ENCODE measurements around the gene GABARAP.
A peak's percentile ranks its signal among the peaks of the same experiment; 100 is the strongest.

Gene GABARAP

DNA sequence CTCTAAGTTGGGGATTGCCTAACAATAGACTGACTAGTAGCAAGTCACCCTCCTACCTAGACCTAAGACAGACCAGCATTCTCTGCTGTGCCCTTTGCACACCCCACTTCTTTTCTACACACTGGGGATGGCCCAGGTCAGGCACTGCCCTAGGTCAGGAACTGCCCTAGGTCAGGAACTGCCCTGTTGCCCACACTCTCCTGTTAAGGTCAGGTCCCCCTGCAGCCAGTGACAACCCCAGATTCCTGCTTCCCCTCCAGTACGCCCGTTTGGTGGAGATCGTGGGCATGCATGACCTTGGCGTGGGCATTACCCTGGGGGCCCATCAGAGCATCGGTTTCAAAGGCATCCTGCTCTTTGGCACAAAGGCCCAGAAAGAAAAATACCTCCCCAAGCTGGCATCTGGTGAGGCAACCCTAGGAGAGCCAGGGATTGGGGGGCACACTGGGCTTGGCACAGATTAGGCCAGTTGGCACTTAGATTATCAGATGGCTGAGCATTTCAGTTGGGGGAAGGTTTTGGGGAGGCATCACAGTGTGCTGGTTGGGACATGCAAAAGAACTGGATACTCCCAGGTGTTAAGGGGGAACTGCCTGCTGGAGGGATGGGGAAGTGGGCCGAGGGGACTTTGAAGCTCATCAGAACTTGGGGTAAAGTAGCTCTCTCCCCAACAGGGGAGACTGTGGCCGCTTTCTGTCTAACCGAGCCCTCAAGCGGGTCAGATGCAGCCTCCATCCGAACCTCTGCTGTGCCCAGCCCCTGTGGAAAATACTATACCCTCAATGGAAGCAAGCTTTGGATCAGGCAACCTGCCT lies 20.8 kb downstream of the GABARAP start:
- DNase-seq, result no peak

DNA sequence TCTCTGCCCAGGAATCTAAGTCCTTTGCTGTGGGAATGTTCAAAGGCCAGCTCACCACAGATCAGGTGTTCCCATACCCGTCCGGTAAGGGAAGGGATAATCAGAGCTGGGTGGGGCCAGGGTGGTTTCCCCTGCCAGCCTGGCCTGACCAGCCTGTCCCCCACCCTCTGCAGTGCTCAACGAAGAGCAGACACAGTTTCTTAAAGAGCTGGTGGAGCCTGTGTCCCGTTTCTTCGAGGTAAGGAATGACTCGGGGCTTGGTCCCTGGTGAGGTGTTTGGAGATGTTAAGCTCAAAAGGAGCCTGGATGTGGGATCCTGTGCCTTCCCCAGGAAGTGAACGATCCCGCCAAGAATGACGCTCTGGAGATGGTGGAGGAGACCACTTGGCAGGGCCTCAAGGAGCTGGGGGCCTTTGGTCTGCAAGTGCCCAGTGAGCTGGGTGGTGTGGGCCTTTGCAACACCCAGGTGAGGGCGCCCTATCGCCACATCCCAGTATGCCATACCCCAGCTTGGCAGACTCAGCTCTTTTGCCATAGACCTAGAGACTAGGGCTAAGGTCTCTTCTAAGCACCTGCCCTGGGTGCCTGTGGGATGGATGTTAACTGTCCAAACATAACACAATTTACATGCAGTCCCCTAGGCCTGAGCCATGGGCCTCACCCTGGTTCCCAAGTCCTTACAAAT lies 21.5 kb downstream of the GABARAP start:
- peak; percentile 68 for DNase-seq

DNA sequence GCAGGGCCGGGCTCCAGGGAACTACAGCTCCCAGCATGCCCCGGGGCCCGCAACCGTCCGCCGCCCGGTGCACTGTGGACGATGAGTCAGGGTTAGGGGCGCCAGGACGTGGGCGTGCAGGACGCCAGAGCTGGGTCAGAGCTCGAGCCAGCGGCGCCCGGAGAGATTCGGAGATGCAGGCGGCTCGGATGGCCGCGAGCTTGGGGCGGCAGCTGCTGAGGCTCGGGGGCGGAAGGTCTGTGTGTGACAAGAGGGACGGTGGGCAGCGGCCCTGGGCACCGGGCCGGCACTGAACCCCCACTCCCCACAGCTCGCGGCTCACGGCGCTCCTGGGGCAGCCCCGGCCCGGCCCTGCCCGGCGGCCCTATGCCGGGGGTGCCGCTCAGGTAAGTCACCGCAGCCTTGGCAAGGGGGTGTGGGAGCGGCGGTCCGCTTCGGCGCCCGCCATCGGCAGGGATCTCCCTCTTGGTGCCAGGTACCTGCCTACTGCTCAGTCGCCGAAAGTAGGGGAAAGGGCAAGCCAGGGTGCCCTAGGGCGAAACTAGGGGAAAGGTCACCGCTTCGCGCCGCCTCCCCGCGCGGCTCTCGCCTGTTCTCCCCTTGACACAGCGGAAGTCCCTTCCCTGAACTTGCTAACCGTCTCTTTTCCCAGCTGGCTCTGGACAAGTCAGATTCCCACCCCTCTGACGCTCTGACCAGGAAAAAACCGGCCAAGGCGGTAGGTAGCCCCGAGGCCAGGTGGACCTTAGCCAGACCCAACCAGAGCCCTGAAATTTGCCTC lies 22.2 kb downstream of the GABARAP start, which contains the start of the genes ACADVL and DLG4:
Gene ACADVL, plus strand, starts transcription at position 127 of the 781 bp plus-strand sequence. Its CDS starts 47 bp downstream, at position 174.
Gene DLG4, minus strand, starts transcription at position 25 of the 781 bp plus-strand sequence.
- peak; percentile 93 for DNase-seq

DNA sequence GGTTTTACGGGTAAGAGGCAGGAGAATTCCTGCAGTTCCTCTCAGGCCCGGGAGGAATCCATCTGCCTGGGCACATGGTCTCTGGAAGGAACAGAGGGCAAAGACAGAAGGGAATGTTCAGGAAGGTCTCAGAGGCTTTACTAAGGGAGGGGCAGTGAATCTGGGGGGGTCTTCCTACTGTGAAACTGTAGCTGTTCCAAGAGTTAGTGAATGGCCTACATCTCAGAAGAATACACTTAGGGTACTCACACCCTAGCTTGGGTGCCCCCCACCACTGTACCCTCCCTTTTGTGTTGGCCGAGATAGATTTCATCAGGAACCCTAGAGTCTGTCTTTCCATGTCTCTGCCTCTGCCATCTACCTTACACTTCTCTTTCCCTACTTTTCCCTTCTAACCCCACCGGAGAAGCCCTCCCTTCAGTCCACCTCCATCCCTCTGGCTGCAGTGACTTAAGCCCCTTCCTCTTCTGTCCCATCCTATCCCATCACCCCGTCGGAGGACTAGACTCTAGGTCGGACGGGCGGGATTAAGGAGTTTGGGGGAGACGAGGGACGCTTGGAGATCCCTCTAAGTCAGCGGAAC lies 22.9 kb downstream of the GABARAP start:
- peak; percentile 38 for DNase-seq

DNA sequence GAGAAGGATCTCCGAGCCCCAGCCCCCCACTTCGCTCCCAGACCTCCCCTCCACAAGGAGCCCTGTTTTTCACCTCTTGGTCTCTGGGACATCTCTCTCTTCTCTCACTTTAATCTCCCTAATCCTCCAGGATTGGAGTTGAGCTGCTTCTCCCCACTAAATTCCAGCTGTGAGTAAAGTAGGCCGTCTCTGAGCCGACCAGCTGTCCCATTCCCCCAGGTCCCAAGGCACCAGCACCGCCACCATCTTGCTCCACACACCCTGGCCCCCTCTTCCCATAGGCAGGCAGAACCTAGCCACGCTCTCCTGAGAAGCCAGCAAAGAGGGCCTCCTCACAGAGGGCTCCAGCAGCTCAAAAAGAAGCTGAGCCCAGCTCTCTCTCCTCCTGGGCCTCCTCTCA lies 23.5 kb downstream of the GABARAP start:
- no peak for DNase-seq

DNA sequence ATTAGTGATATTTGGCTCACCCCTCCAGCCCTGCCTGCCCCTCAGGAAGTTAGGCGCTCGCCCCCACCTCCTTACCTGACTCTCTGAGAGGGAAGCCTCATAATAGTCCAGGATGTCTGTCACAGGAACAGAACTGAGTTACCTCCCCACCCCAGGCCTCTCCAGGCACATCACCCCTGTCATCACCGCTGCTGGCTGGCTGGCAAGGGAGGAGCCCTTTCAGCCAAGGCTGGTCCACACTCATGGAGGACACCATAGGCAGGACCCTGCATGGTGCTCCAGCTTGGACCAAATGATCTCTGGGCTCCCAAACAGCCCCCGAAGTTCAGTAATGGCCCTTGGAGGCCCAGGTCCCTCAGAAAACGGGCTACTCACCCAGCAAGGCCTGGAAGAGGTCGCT lies 24.1 kb downstream of the GABARAP start:
- no peak for DNase-seq

DNA sequence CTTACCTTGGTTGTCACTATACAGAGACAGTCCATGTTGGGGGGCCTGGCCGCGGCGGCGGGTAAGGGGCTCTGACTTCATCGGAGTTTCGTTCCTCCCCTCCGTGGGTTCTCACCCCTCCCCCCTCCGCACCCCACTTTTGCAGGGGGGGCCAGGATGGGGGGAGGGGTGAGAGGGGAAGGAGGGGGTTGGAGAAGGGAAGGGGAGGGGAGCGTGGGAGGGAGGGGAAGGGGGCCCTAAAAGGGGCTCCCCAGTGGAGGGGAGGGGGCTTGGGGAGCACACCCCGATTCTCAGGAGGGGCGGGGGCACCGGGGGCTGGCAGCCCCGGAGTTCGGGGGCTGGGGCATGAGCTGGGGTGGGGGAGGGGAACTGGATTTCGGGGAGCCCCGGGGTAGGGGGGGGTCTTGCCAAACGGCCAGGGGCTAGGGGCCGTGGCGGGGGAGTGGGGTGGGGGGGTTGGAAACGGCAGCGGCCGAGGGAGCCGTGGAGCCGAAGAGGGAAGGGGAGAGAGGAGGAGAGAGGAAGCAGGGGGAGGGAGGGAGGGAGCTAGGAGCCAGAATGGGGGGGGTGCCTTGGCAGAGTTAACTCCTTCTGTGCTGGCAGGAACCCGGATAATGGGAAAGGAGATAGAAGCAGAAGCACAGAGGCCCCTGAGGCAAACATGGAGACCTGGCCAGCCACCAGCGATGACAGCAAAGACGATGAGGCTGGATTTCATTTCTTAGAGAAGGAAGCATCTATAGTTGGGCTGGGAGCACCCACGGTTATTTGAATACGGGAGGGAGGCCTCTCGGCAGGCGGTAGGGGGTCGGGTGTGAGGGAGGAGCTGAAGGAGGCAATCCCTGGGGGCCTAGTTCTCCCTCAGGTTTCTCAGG lies 24.9 kb downstream of the GABARAP start:
- peak; percentile 73 for DNase-seq

DNA sequence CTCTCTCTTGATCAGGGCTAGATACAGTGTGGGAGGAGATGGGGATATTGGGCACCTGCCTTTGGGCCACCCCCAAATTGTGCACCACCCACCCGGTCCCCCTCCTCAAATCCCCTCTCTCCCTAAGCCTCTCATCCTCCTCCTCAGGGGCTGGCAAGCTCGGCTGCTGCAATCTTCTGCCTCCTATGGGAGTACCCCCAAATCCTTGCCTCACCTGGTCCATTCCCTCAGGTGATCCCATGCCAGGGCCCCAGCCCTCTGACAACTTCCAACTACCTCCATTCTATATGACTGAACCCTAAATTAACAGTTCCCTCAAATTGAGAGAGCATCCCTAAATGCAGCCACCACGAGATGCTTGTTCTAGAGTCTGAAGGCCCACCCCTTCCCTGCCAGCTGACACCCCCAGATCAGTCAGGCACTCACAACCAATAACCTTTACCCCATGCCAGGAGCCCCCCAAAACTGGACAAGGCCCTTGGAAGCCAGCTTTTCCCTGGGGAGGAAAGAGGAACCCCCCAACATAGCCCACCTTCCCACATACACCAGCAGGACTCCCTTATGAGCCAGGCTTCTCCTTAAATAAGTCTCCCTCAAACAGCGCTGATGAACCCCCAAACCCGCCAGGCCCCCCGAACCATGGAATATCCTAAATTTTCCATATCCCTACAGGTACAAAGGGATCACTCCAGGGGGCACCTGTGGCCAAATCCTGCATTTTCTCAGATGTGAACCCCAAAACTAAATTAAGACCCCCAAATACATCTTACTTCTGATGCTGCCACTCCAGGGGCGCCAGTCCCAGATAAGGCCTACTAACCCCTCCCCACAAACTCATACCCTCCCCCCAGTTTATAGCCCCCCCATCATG lies 25.8 kb downstream of the GABARAP start:
- DNase-seq, result no peak

DNA sequence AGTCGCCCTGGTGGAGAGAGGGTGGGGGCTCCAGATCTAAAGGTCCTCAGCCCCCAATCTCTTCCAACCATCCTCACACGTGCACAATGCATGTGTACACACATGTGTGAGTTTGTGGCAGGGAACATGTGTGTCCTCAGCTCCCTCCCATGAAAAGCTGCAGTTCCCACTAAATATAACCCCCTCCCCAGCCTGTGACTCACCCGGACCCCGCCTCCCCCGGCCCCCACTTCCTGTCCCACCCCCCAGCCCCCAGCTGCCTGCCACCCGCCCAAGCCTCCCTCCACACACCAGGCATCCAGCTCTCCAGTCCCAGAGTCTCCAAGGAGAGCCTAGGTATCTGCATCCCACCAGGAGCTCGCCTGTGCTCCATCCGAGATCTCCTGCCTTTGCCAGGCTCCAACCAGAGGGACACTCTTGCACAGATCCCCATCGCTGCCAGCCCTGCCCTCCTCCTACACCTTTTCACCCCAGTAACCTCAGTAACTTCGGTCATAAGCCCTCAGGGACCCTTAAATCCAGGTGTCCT lies 26.5 kb downstream of the GABARAP start:
- no peak for DNase-seq

DNA sequence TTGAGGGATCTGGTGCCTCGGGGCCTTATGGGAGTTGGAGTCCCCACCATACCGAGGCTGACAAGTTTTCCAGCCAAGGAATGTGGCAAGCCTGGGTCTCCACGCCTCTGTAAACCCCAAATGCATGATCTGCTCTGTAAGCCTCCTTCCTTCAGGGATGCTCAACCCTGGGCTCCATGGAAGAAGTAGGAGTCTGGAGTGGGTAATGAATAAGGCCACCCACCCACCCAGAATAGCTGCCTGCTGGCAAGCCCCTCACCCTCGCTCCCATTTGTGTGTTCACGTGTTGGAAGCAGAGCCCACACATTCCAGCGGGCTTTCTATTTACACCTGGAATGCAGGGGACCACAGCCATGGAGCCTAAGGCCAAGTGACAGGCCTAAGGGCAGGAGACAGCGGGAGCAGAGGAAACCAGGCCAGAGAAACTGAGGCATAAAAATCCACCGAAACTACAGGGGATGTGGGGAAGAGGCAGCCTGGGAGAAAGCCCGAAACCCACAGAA lies 27.1 kb downstream of the GABARAP start:
- no peak for DNase-seq

DNA sequence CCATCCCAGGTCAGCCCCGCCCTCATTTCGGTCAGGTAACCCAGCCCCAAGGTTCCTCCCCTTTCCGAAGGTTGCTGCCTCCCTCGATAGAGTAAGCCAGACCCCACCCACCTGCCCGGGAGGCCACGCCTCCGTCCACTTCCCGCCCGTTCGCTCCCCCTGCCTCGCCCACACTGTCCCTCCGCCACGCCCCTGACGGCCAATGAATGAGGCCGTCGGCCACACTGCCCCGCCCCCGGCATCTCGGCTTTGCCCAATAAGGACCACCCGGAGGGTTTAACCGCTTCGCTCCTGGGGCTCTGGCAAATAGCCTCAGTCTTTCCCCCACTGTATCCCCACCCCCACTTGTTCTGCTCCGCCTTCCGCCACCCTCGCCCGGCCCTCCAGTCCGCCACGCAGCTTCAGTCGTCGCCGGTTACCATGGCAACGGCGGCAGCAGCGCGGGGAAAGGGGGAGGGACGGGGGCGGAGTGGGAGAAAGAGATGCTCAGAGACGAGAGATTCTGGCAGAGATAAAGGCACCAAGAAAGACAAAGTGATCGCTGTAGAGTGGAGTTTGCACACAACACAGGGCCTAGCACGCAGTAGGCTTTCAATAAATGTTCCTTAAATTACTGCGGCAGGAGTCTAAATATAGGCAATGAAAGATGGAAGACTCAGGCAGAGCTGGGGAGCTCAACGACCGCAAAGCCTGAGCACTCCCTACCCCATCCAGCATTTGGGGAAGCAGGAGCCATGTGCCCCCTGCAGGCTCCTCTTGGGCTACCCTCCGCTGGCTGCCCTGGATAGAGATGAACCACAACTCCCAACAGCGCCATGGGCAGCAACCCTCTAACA lies 27.7 kb downstream of the GABARAP start:
- DNase-seq, result peak; percentile 98

DNA sequence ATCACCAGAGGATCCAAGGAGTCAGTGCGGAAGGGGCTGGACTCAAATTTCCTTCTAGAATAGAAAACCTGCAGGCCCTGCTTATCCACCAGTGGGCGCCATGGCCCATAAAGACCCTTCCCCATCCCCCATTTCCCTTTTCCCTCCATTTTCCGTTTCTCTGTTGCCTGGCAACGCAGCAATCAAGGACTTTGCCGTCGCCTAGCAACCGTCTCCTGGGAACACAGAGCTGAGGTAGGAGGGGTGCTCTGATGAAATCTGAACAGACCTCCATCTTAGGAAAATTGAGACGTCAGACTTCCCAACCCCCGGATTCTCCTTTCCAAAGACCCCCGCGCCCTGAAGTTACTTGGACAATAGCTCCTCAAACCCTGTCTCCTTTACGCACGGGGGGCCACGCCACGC lies 28.4 kb downstream of the GABARAP start:
- peak; percentile 67 for DNase-seq

DNA sequence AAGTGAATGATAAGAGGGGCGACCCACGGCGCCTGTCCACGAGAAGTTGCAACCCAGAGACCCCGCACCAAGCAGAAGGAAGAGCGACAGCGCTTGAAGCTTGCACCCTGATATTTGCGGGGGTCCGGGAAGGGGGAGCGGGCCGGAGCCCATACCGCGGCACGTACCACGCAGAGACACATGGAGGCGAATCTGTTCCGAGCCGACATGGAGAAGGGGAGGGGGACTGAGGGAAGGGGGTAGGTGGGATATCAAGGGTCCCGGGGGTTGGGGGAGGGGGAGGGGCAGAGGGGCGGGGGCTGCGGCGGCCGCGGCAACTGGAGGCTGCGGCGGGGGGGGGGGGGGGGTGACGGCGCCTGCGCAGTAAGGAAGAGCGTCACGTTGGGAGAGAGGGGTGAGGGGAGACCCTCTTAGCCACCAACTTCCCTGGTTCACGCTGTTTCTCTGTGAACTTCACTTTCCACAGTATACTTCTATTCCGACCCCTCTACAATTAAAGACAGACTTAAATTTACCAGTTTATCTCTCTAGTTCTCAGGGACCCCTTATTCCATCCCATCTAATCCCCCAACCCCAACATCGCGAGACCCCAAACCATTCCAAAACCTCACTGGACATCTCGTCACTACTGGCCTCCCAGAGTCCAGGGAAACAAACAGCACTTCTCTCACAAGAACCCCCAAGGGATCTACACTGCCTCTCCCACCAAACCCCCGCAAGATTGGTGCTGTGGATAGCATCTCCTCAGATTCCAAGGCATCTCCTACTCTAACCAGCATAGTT lies 30.6 kb downstream of the GABARAP start:
- DNase-seq, result no peak

DNA sequence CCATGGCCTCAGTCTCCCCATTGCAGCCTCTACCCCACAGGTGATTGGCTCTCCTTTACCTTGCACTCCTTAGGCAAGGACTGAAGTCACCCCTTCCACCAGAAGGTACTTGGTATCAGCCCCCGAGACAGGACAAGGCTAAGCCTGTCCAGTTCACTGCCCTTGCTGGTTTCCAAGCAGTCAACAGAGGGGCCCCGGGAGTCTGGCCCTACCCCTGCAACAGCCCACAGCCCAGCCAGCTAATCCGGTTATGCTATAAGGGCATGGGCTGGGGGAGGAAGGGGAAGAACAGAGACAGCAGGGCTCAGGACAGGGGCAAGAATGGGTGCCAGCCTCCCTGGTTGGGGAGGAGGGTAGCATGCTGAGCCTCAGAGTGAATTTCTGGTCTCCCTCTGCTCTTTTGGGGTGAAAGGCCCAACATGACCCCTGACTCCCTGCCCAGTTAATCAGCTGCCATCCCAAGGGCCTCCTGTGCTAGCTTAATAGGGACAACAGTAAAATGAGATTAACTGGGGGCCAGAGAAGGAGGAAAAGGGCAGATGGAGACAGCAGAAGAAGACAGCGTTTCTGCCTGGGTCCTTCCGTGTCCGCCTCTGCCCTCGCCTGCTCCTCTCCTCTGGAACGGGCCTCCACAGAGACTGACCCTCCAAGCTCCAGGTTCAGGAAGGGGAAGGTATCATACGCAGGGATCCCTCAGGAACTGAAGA lies 33.3 kb downstream of the GABARAP start:
- no peak for DNase-seq

DNA sequence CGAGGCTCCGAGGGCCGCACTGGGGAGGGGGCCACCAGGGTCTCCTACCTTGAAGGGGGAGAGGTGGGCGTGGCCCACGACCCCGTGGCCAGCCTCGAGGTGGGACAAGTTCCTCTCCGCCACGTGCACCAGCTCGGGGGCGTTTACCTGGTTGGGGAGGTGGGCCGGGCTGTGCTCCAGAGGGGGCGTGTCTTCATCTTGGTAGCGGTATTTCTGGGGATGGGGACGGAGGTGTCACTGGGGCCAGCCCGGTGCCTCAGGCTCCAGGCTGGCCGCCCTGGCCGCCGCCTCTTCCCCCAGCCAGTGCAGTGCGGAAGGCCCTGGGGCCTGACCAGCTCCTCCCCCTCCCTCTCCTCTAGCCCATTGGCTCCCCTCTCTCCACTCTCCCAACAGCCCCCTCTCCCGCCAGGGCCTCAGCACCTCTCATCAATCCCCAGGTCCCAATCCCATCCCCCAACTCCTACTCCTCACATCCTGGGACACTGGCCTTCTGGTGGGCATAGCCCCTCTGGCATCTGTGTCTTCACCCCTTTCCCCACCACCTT lies 34.1 kb downstream of the GABARAP start:
- DNase-seq, result no peak

DNA sequence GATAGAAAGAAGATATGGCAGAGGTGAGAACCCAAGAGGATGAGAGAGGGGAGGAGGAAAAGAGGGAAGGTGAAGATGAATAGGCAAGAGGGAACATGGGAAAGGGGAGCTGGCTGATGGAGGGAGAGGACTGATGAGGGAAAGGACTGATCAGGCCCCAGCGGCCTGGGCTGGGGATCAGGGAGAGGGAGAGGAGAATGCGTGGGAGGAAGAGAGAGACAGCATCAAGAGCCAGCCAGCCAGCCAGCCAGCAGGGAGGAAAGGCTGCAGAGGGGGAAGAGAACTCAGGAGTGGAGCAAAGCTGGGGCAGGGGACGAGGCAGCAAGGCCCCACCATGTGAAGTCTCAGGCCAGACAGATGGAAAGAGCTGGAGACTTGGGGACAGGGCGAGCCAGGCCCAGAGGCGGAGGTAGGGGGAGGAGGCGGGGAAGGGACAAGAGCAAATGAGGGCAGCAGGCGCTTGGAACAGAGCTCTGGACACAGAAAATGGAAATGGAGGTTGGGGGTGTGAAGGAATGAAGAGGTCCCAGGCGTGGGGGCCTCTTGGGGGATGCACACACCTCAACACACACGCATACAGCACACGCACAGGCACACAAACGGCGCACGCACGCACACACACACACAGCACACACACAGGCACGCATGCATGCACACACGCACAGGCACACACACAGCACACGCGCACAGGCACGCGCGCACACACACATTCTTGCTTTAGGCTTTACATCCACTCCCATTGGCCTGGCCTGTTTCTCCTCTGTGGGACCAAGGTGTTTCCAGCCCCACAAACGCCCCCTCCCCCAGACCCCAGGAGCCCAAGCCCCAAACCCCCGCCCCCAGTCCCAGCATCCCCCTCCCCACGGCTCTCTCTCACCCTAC lies 34.9 kb downstream of the GABARAP start:
- no peak for DNase-seq

DNA sequence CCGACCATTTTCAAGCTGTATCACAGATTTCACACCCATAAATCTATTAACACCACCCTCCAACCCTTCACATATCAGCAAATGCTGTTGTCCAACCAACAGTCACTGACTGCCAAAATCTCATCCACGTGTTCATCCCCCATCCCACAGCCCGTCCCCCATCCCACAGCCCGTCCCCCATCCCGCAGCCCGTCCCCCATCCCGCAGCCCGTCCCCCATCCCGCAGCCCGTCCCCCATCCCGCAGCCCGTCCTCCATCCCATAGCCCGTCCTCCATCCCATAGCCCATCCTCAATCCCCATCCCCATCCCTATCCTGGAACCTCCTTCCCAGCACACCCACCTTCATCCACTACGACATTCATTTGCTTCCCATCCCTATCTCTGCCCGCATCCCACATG lies 36.7 kb downstream of the GABARAP start:
- no peak for DNase-seq
